Keratinocyte (primary cell): Measurements from ENCODE around the gene CDKAL1. TPM values are rescaled to one million over a fixed set of nuclear protein-coding genes. Genes with fewer than 3 reads are reported as not detected.

Experiments
- DNase-seq: peaks from one replicate; pipeline ENCODE4 v3.0.0-alpha.2; 2011; ENCODE audit warnings: low read depth, missing footprints, low spot score
- FAIRE-seq: peaks from 2 replicates; lab custom pipeline; 2011; peaks lifted over from hg19 to GRCh38; lab: Jason Lieb, UNC
- H2AFZ ChIP-seq: 2 replicates; pipeline ENCODE4 v1.6.0; 2012; ENCODE audit warnings: low read length, control low read depth, inconsistent platforms; ENCODE audit not compliant: control insufficient read depth
- H3K27ac ChIP-seq: 2 replicates; pipeline ENCODE4 v1.5.1; 2011; ENCODE audit warnings: low read length; ENCODE audit not compliant: control insufficient read depth, insufficient read depth
- H3K27me3 ChIP-seq: 3 replicates; pipeline ENCODE4 v1.6.0; 2011; ENCODE audit warnings: low read length; ENCODE audit not compliant: control insufficient read depth, insufficient read depth; ENCODE audit errors: extremely low read depth
- H3K36me3 ChIP-seq, 2 experiments: 2 replicates in 1 of 2; 3 replicates in 1 of 2; pipeline ENCODE4 v1.5.1; 2011; ENCODE audit warnings: low read length in 2 of 2, mild to moderate bottlenecking in 1 of 2; ENCODE audit not compliant: control insufficient read depth in 2 of 2, insufficient read depth in 2 of 2; ENCODE audit errors: extremely low read depth in 1 of 2
- H3K4me1 ChIP-seq: 3 replicates; pipeline ENCODE4 v1.5.1; 2011; ENCODE audit warnings: low read length; ENCODE audit not compliant: control insufficient read depth, insufficient read depth; ENCODE audit errors: extremely low read depth
- H3K4me2 ChIP-seq: 3 replicates; pipeline ENCODE4 v1.6.0; 2011; ENCODE audit warnings: low read depth, low read length; ENCODE audit not compliant: control insufficient read depth, insufficient read depth; ENCODE audit errors: extremely low read depth
- H3K4me3 ChIP-seq, 3 experiments: fragments of 200-600 bp in 1 of 3; sonication (generic) in 1 of 3; 2 replicates in 2 of 3; 3 replicates in 1 of 3; pipeline ENCODE4 v1.5.1; 2011 to 2016; ENCODE audit warnings: low read length in 3 of 3, mild to moderate bottlenecking in 3 of 3, control low read depth in 2 of 3, inconsistent platforms in 1 of 3, low read depth in 1 of 3, mixed read lengths in 1 of 3, mixed run types in 1 of 3, moderate library complexity in 1 of 3; ENCODE audit not compliant: control insufficient read depth in 2 of 3, insufficient read depth in 2 of 3; ENCODE audit errors: extremely low read depth in 1 of 3
- H3K79me2 ChIP-seq: 2 replicates; pipeline ENCODE4 v1.6.0; 2012; ENCODE audit warnings: low read length; ENCODE audit not compliant: control insufficient read depth, insufficient read depth
- H3K9ac ChIP-seq: 3 replicates; pipeline ENCODE4 v1.6.0; 2011; ENCODE audit warnings: low read length; ENCODE audit not compliant: control insufficient read depth, insufficient read depth; ENCODE audit errors: extremely low read depth
- H3K9me1 ChIP-seq: 3 replicates; pipeline ENCODE4 v1.6.0; 2011; ENCODE audit warnings: low read length; ENCODE audit not compliant: control insufficient read depth, insufficient read depth; ENCODE audit errors: extremely low read depth
- H3K9me3 ChIP-seq: 2 replicates; pipeline ENCODE4 v1.5.1; 2012; ENCODE audit warnings: low read depth, low read length; ENCODE audit not compliant: control insufficient read depth
- H4K20me1 ChIP-seq: 3 replicates; pipeline ENCODE4 v1.6.0; 2011; ENCODE audit warnings: low read length; ENCODE audit not compliant: control insufficient read depth, insufficient read depth; ENCODE audit errors: extremely low read depth
- CTCF ChIP-seq, 3 experiments: IDR thresholded peaks in 1 of 3; conservative IDR thresholded peaks in 1 of 3; optimal IDR thresholded peaks in 1 of 3; 2 replicates in 2 of 3; 3 replicates in 1 of 3; pipeline versions ENCODE3 to v1.5.1; 2011; ENCODE audit warnings: low read length in 3 of 3, mild to moderate bottlenecking in 3 of 3, moderate library complexity in 2 of 3, control low read depth in 1 of 3, inconsistent platforms in 1 of 3; ENCODE audit not compliant: insufficient read depth in 2 of 3; ENCODE audit errors: extremely low read depth in 1 of 3
- EZH2 ChIP-seq: IDR thresholded peaks from one replicate; pipeline ENCODE4 v1.6.1; 2012; ENCODE audit warnings: inconsistent platforms, mild to moderate bottlenecking, low read length, moderate library complexity
- dilution Hi-C: fragments of 300-500 bp; cut with MboI; formaldehyde crosslinking; loops from one replicate; pipeline ENCODE4 v1.7.0; 2020; ENCODE audit warnings: low sequenced_read_pairs; ENCODE audit not compliant: extremely low pct_ligation_motif_present
- polyA plus RNA-seq, 5 experiments: library from polyadenylated mRNA; depleted of rRNA in 3 of 5; stranded (reverse) in 3 of 5; stranded (forward) in 1 of 5; unstranded in 1 of 5; fragments of >200 nt; gene quantifications; 1 replicate in 1 of 5; 2 replicates in 3 of 5; 3 replicates in 1 of 5; pipeline versions ENCODE4 v1.2.1 to v1.2.3, GENCODE V29; 2011 to 2012; ENCODE audit warnings: missing spikeins in 2 of 5, low read depth in 1 of 5, low replicate concordance in 1 of 5

The CDKAL1 gene
- polyA plus RNA-seq, 1 donor (not counting 4 experiments of a cell fraction or from before 2014, with no cell fraction given): 5.6 TPM

GRCh38 chr6:20853828-20854227 is 319.6 kb downstream of the CDKAL1 start:
- H3K4me3 ChIP-seq: no peak overlapping the region
- FAIRE-seq: no peak
- no peak for DNase-seq
- H3K4me2 ChIP-seq: no peak overlapping the region
- no peaks in the 10 kb centered on the region for H4K20me1 ChIP-seq
- H3K36me3 ChIP-seq: no peaks in the 10 kb centered on the region
- no peaks in the 10 kb centered on the region for H3K4me1 ChIP-seq
- H3K27ac ChIP-seq: no peak overlapping the region
- no peak overlapping the region for H3K9ac ChIP-seq
- no peak overlapping the region for H2AFZ ChIP-seq
- no peaks in the 10 kb centered on the region for H3K79me2 ChIP-seq
- H3K9me3 ChIP-seq: no peaks in the 10 kb centered on the region
- dilution Hi-C loops: no loop called here
- H3K9me1 ChIP-seq: no peaks in the 10 kb centered on the region
- no peaks in the 10 kb centered on the region for H3K27me3 ChIP-seq
- TF ChIP-seq EZH2 (no peak), CTCF (optimal IDR thresholded peaks at IDR 0.05 in 1 of 3, IDR thresholded peaks at IDR 0.05 in 1 of 3, conservative IDR thresholded peaks at IDR 0.05 in 1 of 3; ENCODE audit: extremely low read depth in 1 of 3, insufficient read depth in 2 of 3, low read length in 3 of 3) (no peak)

- no peaks in the 10 kb centered on the region for H3K9me1 ChIP-seq
- no peaks in the 10 kb centered on the region for H3K4me1 ChIP-seq
- TF ChIP-seq EZH2 (no peak), CTCF (optimal IDR thresholded peaks at IDR 0.05 in 1 of 3, IDR thresholded peaks at IDR 0.05 in 1 of 3, conservative IDR thresholded peaks at IDR 0.05 in 1 of 3; ENCODE audit: extremely low read depth in 1 of 3, insufficient read depth in 2 of 3, low read length in 3 of 3) (no peak)
- H2AFZ ChIP-seq: no peak overlapping the region
- H3K9ac ChIP-seq: no peak overlapping the region
- H3K36me3 ChIP-seq: no peaks in the 10 kb centered on the region
- FAIRE-seq (no peak), DNase-seq (no peak)
- no peaks in the 10 kb centered on the region for H3K79me2 ChIP-seq
- no peak overlapping the region for H3K4me3 ChIP-seq
- no peak overlapping the region for H3K4me2 ChIP-seq
- dilution Hi-C loops: no loop called here
- no peaks in the 10 kb centered on the region for H3K27me3 ChIP-seq
- H4K20me1 ChIP-seq: no peaks in the 10 kb centered on the region
- H3K27ac ChIP-seq: no peak overlapping the region
- no peaks in the 10 kb centered on the region for H3K9me3 ChIP-seq
These were observed 322.5 kb downstream of the CDKAL1 start for GRCh38 chr6:20856681-20857288.
